Right atrium auricular region (tissue), 2 donors: ENCODE data around the gene PUS1. TPM values are rescaled to one million over a fixed set of nuclear protein-coding genes. Genes with fewer than 3 reads are reported as not detected.

ENCODE experiments used
- DNase-seq: peaks from one replicate; pipeline ENCODE4 v3.0.0-alpha.2; 2019; ENCODE audit warnings: low spot score
- H3K27ac ChIP-seq, 2 donors: fragments of 200-600 bp; sonication (generic); 1 replicate in 1 of 2; 2 replicates in 1 of 2; pipeline ENCODE4 v1.5.1; 2016 to 2019
- H3K27me3 ChIP-seq, 2 donors: fragments of 200-600 bp; sonication (generic); one replicate each; pipeline versions ENCODE4 v1.5.1 to v1.6.0; 2017 to 2019
- H3K36me3 ChIP-seq: fragments of 200-600 bp; sonication (generic); one replicate; pipeline ENCODE4 v1.5.1; 2016
- H3K4me1 ChIP-seq, 2 donors: fragments of 200-600 bp; sonication (generic); one replicate each; pipeline versions ENCODE4 v1.5.1 to v1.6.0; 2017 to 2019
- H3K4me3 ChIP-seq, 2 donors: fragments of 200-600 bp; sonication (generic); 1 replicate in 1 of 2; 2 replicates in 1 of 2; pipeline ENCODE4 v1.5.1; 2017 to 2019; ENCODE audit warnings: mild to moderate bottlenecking in 1 of 2, moderate library complexity in 1 of 2
- H3K9me3 ChIP-seq, 2 donors: fragments of 200-600 bp; sonication (generic); one replicate each; pipeline ENCODE4 v1.5.1; 2019
- CTCF ChIP-seq, 2 donors: fragments of 200-600 bp; sonication (generic); IDR thresholded peaks; one replicate each; pipeline ENCODE4 v1.5.1; 2019; ENCODE audit warnings: antibody characterized with exemption in 2 of 2
- total RNA-seq, 2 donors: library from RNA; depleted of rRNA; stranded (reverse); fragments of >200 nt; gene quantifications; one replicate each; pipeline ENCODE4 v1.1.0, GENCODE V29; 2016

The PUS1 gene
- total RNA-seq, 2 donors from 2014 or later: 5.0 to 10.3 TPM

- no peak for TF ChIP-seq CTCF (IDR thresholded peaks at IDR 0.05)
- DNase-seq: no peak
- Histone ChIP-seq H3K4me3 (no peak overlapping the region), H3K36me3 (peaks cover 9% of the 10 kb centered on the region), H3K27me3 (no peaks in the 10 kb centered on the region), H3K27ac (no peak overlapping the region), H3K4me1 (peaks cover 0 to 18% of the 10 kb centered on the region in 2 donors), H3K9me3 (no peaks in the 10 kb centered on the region)
Measured at GRCh38 chr12:131965073-131965472, 36.0 kb downstream of the PUS1 start.

GRCh38 chr12:131971226-131971625 is 42.1 kb downstream of the PUS1 start:
- H3K27ac ChIP-seq: no peak overlapping the region
- TF ChIP-seq CTCF (IDR thresholded peaks at IDR 0.05): no peak
- peak; percentile 7 for DNase-seq
- H3K4me3 ChIP-seq: no peak overlapping the region
- peaks cover 0 to 6% of the 10 kb centered on the region in 2 donors for H3K4me1 ChIP-seq
- H3K36me3 ChIP-seq: no peaks in the 10 kb centered on the region
- H3K9me3 ChIP-seq: no peaks in the 10 kb centered on the region
- H3K27me3 ChIP-seq: no peaks in the 10 kb centered on the region

- Histone ChIP-seq H3K27me3 (no peaks in the 10 kb centered on the region), H3K4me1 (peaks cover 0 to 6% of the 10 kb centered on the region in 2 donors), H3K36me3 (peaks cover 4% of the 10 kb centered on the region), H3K27ac (no peak overlapping the region), H3K9me3 (no peaks in the 10 kb centered on the region), H3K4me3 (no peak overlapping the region)
- peak; percentile 49 for DNase-seq
- no peak for TF ChIP-seq CTCF (IDR thresholded peaks at IDR 0.05)
Measured at GRCh38 chr12:131975228-131975627, 46.2 kb downstream of the PUS1 start.

- H3K36me3 ChIP-seq: peaks cover 45% of the 10 kb centered on the region
- H3K27me3 ChIP-seq: no peaks in the 10 kb centered on the region
- DNase-seq: peak; percentile 43
- no peaks in the 10 kb centered on the region for H3K9me3 ChIP-seq
- TF ChIP-seq CTCF (IDR thresholded peaks at IDR 0.05): no peak
- no peak overlapping the region for H3K27ac ChIP-seq
- no peak overlapping the region for H3K4me3 ChIP-seq
- H3K4me1 ChIP-seq: no peaks in the 10 kb centered on the region
Measured at GRCh38 chr12:131979606-131980005, 50.5 kb downstream of the PUS1 start.

GRCh38 chr12:131980263-131980662 is 51.2 kb downstream of the PUS1 start:
- Histone ChIP-seq H3K27ac (no peak overlapping the region), H3K27me3 (no peaks in the 10 kb centered on the region), H3K4me3 (no peak overlapping the region), H3K36me3 (peaks cover 50% of the 10 kb centered on the region), H3K4me1 (no peaks in the 10 kb centered on the region), H3K9me3 (no peaks in the 10 kb centered on the region)
- no peak for DNase-seq
- no peak for TF ChIP-seq CTCF (IDR thresholded peaks at IDR 0.05)

GRCh38 chr12:131981388-131981787 is 52.3 kb downstream of the PUS1 start:
- Histone ChIP-seq H3K4me1 (no peaks in the 10 kb centered on the region), H3K36me3 (peaks cover 60% of the 10 kb centered on the region), H3K27ac (no peak overlapping the region), H3K27me3 (no peaks in the 10 kb centered on the region), H3K4me3 (no peak overlapping the region), H3K9me3 (no peaks in the 10 kb centered on the region)
- peak; percentile 36 for DNase-seq
- no peak for TF ChIP-seq CTCF (IDR thresholded peaks at IDR 0.05)
